K562 (cell line): Measurements from ENCODE around the gene TSPAN15. TPM values are rescaled to one million over a fixed set of nuclear protein-coding genes. Genes with fewer than 3 reads are reported as not detected.

ENCODE experiments used
- ATAC-seq: fragments of 200-7000 bp; cut with Tn5 transposase; 3 replicates; pipeline ENCODE4 v1.9.1; 2020; ENCODE audit warnings: moderate library complexity
- BruUV-seq: library from RNA; stranded (reverse); fragments of 400-500 nt; replicated peaks from 2 replicates; lab custom pipeline; 2021; lab: Mats Ljungman, UMichigan
- CTCF ChIA-PET: fragments of 300-600 bp; formaldehyde crosslinking; extraction: SDS; loops from one replicate; lab custom pipeline; 2021; ENCODE audit warnings: low intra/inter-chr PET ratio; lab: Yijun Ruan, JAX
- POLR2A ChIA-PET: fragments of 300-600, 350-650 bp; sonication (Branson Sonifier 250); formaldehyde crosslinking; extraction: SDS; loops from one replicate; lab custom pipeline; 2021; ENCODE audit warnings: antibody characterized with exemption, inconsistent platforms; lab: Yijun Ruan, JAX
- DNase-seq, 4 experiments: peaks; one replicate each; pipeline versions ENCODE4 v3.0.0 to v3.0.0-alpha.2; 2011 to 2018; ENCODE audit warnings: low spot score in 3 of 4, mixed read lengths in 3 of 4; ENCODE audit errors: extremely low read depth in 1 of 4
- FAIRE-seq: peaks from 2 replicates; lab custom pipeline; 2011; peaks lifted over from hg19 to GRCh38; lab: Jason Lieb, UNC
- H2AFZ ChIP-seq: 2 replicates; pipeline ENCODE4 v1.6.0; 2011; ENCODE audit warnings: low read depth, low read length, control low read depth, inconsistent platforms
- H3K27ac ChIP-seq: fragments of 200-600 bp; 3 replicates; pipeline ENCODE4 v1.8.0; 2011; ENCODE audit warnings: low read depth, mild to moderate bottlenecking, control low read depth, inconsistent platforms, low read length, moderate library complexity, mixed read lengths; ENCODE audit errors: extremely low read depth
- H3K27me3 ChIP-seq, 2 experiments: fragments of 300-600 bp in 1 of 2; 2 replicates in 1 of 2; 3 replicates in 1 of 2; pipeline versions ENCODE4 v1.6.0 to v1.8.0; 2011; ENCODE audit warnings: inconsistent platforms in 2 of 2, low read length in 2 of 2, mild to moderate bottlenecking in 1 of 2, mixed read lengths in 1 of 2, moderate library complexity in 1 of 2; ENCODE audit not compliant: control insufficient read depth in 2 of 2, insufficient read depth in 2 of 2
- H3K36me3 ChIP-seq: fragments of 300-600 bp; 3 replicates; pipeline ENCODE4 v1.8.0; 2011; ENCODE audit warnings: mild to moderate bottlenecking, low read length, inconsistent platforms; ENCODE audit not compliant: control insufficient read depth, insufficient read depth
- H3K4me1 ChIP-seq, 2 experiments: fragments of 200-600 bp in 1 of 2; replicated peaks in 1 of 2; 2 replicates in 1 of 2; 3 replicates in 1 of 2; pipeline versions ENCODE4 v1.5.1 to v1.8.0; 2011; ENCODE audit warnings: inconsistent platforms in 2 of 2, low read length in 2 of 2, mild to moderate bottlenecking in 1 of 2, mixed read lengths in 1 of 2, moderate library complexity in 1 of 2; ENCODE audit not compliant: control insufficient read depth in 2 of 2, insufficient read depth in 2 of 2
- H3K4me2 ChIP-seq: 2 replicates; pipeline ENCODE4 v1.6.1; 2011; ENCODE audit warnings: low read length, control low read depth, inconsistent platforms, mixed read lengths; ENCODE audit not compliant: insufficient read depth
- H3K4me3 ChIP-seq: fragments of 200-600 bp; sonication (generic), shearing (Covaris generic); 2 replicates; pipeline ENCODE4 v1.5.1; 2016; ENCODE audit warnings: control low read depth, inconsistent platforms
- H3K79me2 ChIP-seq: fragments of 200-600 bp; 3 replicates; pipeline ENCODE4 v1.8.0; 2011; ENCODE audit warnings: low read length, inconsistent platforms; ENCODE audit not compliant: control insufficient read depth, insufficient read depth
- H3K9ac ChIP-seq, 2 experiments: 2 replicates each; pipeline versions ENCODE4 v1.6.0 to v1.6.1; 2011; ENCODE audit warnings: low read depth in 2 of 2, low read length in 2 of 2, control low read depth in 1 of 2, inconsistent platforms in 1 of 2, mild to moderate bottlenecking in 1 of 2, mixed read lengths in 1 of 2; ENCODE audit not compliant: insufficient read depth in 1 of 2
- H3K9me1 ChIP-seq: one replicate; pipeline ENCODE4 v1.6.0; 2011; ENCODE audit warnings: inconsistent platforms, mild to moderate bottlenecking, low read length, moderate library complexity; ENCODE audit not compliant: control insufficient read depth, insufficient read depth
- H3K9me3 ChIP-seq: replicated peaks from 2 replicates; pipeline ENCODE4 v1.5.1; 2011; ENCODE audit warnings: low read depth, low read length, inconsistent platforms; ENCODE audit not compliant: control insufficient read depth, insufficient read depth
- H4K20me1 ChIP-seq: replicated peaks from 2 replicates; pipeline ENCODE4 v1.6.1; 2011; ENCODE audit warnings: low read length, inconsistent platforms, mixed read lengths; ENCODE audit not compliant: control insufficient read depth, insufficient read depth
- ARID1B ChIP-seq: fragments of 450-650 bp; IDR thresholded peaks from 2 replicates; pipeline ENCODE4 v1.6.1; 2016; ENCODE audit warnings: antibody characterized with exemption, mild to moderate bottlenecking, inconsistent platforms
- BDP1 ChIP-seq: IDR thresholded peaks from 3 replicates; pipeline ENCODE4 v1.6.1; 2011; ENCODE audit not compliant: insufficient read length, insufficient read depth
- DMBX1 ChIP-seq: fragments of 250-450 bp; sonication (Bioruptor Pico); IDR thresholded peaks from 2 replicates; pipeline ENCODE4 v1.8.0; 2022; ENCODE audit warnings: inconsistent platforms, mild to moderate bottlenecking, moderate library complexity, borderline replicate concordance
- FOXM1 ChIP-seq, 2 experiments: fragments of 450-650 bp in 1 of 2; sonication (generic) in 1 of 2; formaldehyde crosslinking in 1 of 2; IDR thresholded peaks; 2 replicates each; pipeline versions ENCODE4 v1.6.1 to v1.9.0; 2017 to 2022; ENCODE audit warnings: low read depth in 2 of 2, mild to moderate bottlenecking in 2 of 2, missing genetic modification reagents in 1 of 2, moderate library complexity in 1 of 2
- HEY1 ChIP-seq: fragments of 250-450 bp; sonication (Bioruptor Pico); IDR thresholded peaks from 2 replicates; pipeline ENCODE4 v1.5.0; 2020; ENCODE audit warnings: mild to moderate bottlenecking, moderate library complexity, borderline replicate concordance
- MTF1 ChIP-seq: fragments of 250-450 bp; sonication (Bioruptor Pico); IDR thresholded peaks from 2 replicates; pipeline ENCODE4 v1.9.0; 2021; ENCODE audit warnings: moderate library complexity, mild to moderate bottlenecking, inconsistent platforms, borderline replicate concordance
- POLR2AphosphoS5 ChIP-seq: IDR thresholded peaks from 2 replicates; pipeline ENCODE4 v1.6.1; 2011; ENCODE audit warnings: mild to moderate bottlenecking, low read depth, low read length, moderate library complexity; ENCODE audit not compliant: control insufficient read depth, insufficient read depth
- PPARD ChIP-seq: fragments of 250-450 bp; sonication (Bioruptor Pico); IDR thresholded peaks from 2 replicates; pipeline ENCODE4 v1.8.0; 2022; ENCODE audit warnings: inconsistent platforms, mild to moderate bottlenecking, moderate library complexity
- RFX1 ChIP-seq: fragments of 450-650 bp; IDR thresholded peaks from 2 replicates; pipeline ENCODE4 v1.6.1; 2016; ENCODE audit warnings: mild to moderate bottlenecking, moderate library complexity
- SP1 ChIP-seq: sonication (generic); formaldehyde crosslinking; IDR thresholded peaks from 2 replicates; pipeline ENCODE4 v1.8.1; 2022; ENCODE audit warnings: mild to moderate bottlenecking, missing genetic modification reagents
- TAL1 ChIP-seq: fragments of 450-650 bp; IDR thresholded peaks from 2 replicates; pipeline ENCODE4 v1.6.1; 2016; ENCODE audit warnings: mild to moderate bottlenecking
- WHSC1 ChIP-seq: IDR thresholded peaks from one replicate; pipeline ENCODE4 v1.6.1; 2012; ENCODE audit warnings: low read length, control low read depth, inconsistent platforms
- ZNF124 ChIP-seq: sonication (generic); formaldehyde crosslinking; IDR thresholded peaks from 2 replicates; pipeline ENCODE4 v1.8.1; 2022; ENCODE audit warnings: missing genetic modification reagents
- ZNF133 ChIP-seq: fragments of 250-450 bp; sonication (Bioruptor Pico); IDR thresholded peaks from 2 replicates; pipeline ENCODE4 v1.4.0; 2020; ENCODE audit warnings: mild to moderate bottlenecking
- ZNF175 ChIP-seq: fragments of 200-800 bp; sonication (Bioruptor generic); IDR thresholded peaks from 2 replicates; pipeline ENCODE4 v1.6.1; 2016; ENCODE audit warnings: low read depth, mild to moderate bottlenecking, missing genetic modification characterization, missing compliant biosample characterization
- ZNF695 ChIP-seq: fragments of 450-650 bp; formaldehyde crosslinking; IDR thresholded peaks from 2 replicates; pipeline ENCODE4 v1.4.0; 2020; ENCODE audit warnings: mild to moderate bottlenecking, moderate library complexity
- WGBS: fragments of 100-300 bp; shearing (Covaris generic); methylation state at CpG from one replicate; pipeline ENCODE4 v1.1.6; 2016; ENCODE audit warnings: low coverage, mixed read lengths; ENCODE audit not compliant: insufficient coverage; ENCODE audit errors: missing lambda C conversion rate; 5-methylcytosine and 5-hydroxymethylcytosine counted together
- in situ Hi-C: fragments of 300-500 bp; cut with MboI; formaldehyde crosslinking; loops from 4 replicates; pipeline ENCODE4 v1.15.0; 2018; ENCODE audit warnings: inconsistent platforms, mixed read lengths
- intact Hi-C: fragments of 100-400 bp; cut with micrococcal nuclease; formaldehyde crosslinking; loops from 2 replicates; pipeline ENCODE4 v1.14.2; 2022
- polyA plus RNA-seq, 8 experiments: library from polyadenylated mRNA; depleted of rRNA in 4 of 8; stranded (reverse) in 5 of 8; unstranded in 3 of 8; fragments of >200 nt; fragmentation: Nextera tagmentation in 2 of 8; fragmentation: Illumina TruSeq in 1 of 8; extraction: Ambion mirVana in 2 of 8; extraction: Trizol in 1 of 8; gene quantifications; 2 replicates each; pipeline versions ENCODE4 v1.2.1 to v1.2.3, GENCODE V29; 2011 to 2014; ENCODE audit warnings: inconsistent platforms in 1 of 8, missing spikeins in 1 of 8
- total RNA-seq, 7 experiments: library from RNA; depleted of rRNA in 6 of 7; stranded (reverse); fragments of >200 nt in 6 of 7; fragmentation: Illumina TruSeq in 2 of 7; extraction: Trizol in 2 of 7; gene quantifications; 2 replicates each; pipeline versions ENCODE4 v1.2.1 to v1.2.3, GENCODE V29; 2011 to 2021; ENCODE audit warnings: low replicate concordance in 1 of 7
- TF ChIP-seq, protein P1 (sequence below): fragments of 450-650 bp; IDR thresholded peaks from 2 replicates; pipeline ENCODE4 v1.6.1; 2018; ENCODE audit not compliant: partially characterized antibody
- TF ChIP-seq, protein P2 (sequence below): IDR thresholded peaks from 2 replicates; pipeline ENCODE4 v1.6.1; 2011; ENCODE audit not compliant: insufficient read length; ENCODE audit errors: extremely low read depth
- TF ChIP-seq, protein P3 (sequence below): fragments of 450-650 bp; formaldehyde crosslinking; IDR thresholded peaks from 2 replicates; pipeline ENCODE4 v1.4.0; 2022; ENCODE audit warnings: mild to moderate bottlenecking, moderate library complexity

The TSPAN15 gene
- total and polyA plus RNA-seq, 9 of the 15 experiments (the other 6 are each of a cell fraction or from before 2014, with no cell fraction given) = 0.33 to 1.0 (median 0.45) TPM; not detected in 2

DNA sequence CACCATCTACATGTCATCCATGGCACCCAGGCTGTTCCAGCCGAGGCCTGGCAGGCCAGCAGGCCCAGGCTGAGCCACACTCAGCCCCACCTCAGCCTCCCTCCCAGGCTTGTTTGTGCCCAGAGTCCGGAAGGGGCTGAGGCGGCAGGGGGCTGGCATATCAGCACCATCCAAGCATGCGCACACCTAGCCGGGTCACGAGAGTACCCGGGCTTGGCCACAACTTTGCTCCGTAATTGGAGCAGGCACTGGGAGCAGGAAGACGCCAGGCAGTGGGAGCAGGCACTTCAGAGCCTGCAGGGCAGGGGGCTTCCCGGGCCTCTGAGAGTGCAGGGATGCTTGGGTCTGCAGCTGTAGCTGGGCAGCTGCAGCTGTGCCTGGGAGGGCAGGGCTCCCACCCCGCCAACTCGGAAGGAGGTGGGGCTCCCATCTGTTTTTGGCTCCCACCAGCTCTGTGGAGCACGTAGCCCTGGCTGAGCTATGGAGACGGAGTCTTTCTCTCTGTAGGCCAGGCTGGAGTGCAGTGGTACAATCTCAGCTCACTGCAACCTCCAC, 15.2 kb upstream of the TSPAN15 start:
- H2AFZ ChIP-seq = no peak overlapping the region
- ChIA-PET POLR2A (no interaction called here), CTCF (interaction anchor here (0.7 kb wide), 1 partner anchor 9 kb away, joined by 5 read pairs; no protein-coding TSS in a partner anchor)
- DNase-seq (no peak), FAIRE-seq (no peak), ATAC-seq (no peak)
- intact Hi-C loops = no loop called here
- no peak overlapping the region for H3K27ac ChIP-seq
- no peaks in the 10 kb centered on the region for H3K36me3 ChIP-seq
- no peak overlapping the region for H3K9ac ChIP-seq
- no peaks in the 10 kb centered on the region for H3K79me2 ChIP-seq
- H4K20me1 ChIP-seq = no peaks in the 10 kb centered on the region; the same call in 1 of the 2 replicates
- H3K9me1 ChIP-seq = no peaks in the 10 kb centered on the region
- peaks cover 28 to 51% of the 10 kb centered on the region in 2 experiments for H3K27me3 ChIP-seq
- no peaks in the 10 kb centered on the region for H3K9me3 ChIP-seq
- no peak overlapping the region for H3K4me2 ChIP-seq
- 3% methylated on average over 14 of the region's 14 CpGs for WGBS
- BruUV-seq = no TSS peak
- TF ChIP-seq RFX1 = no peak
- TF ChIP-seq TAL1 = no peak
- no peak for TF ChIP-seq FOXM1 (IDR thresholded peaks at IDR 0.05; ENCODE audit: low read depth)
- TF ChIP-seq FOXM1 (CRISPR knock-in tag; IDR thresholded peaks at IDR 0.05; ENCODE audit: low read depth) = no peak
- no peak for TF ChIP-seq PPARD (CRISPR knock-in tag)
- TF ChIP-seq, protein P1, sequence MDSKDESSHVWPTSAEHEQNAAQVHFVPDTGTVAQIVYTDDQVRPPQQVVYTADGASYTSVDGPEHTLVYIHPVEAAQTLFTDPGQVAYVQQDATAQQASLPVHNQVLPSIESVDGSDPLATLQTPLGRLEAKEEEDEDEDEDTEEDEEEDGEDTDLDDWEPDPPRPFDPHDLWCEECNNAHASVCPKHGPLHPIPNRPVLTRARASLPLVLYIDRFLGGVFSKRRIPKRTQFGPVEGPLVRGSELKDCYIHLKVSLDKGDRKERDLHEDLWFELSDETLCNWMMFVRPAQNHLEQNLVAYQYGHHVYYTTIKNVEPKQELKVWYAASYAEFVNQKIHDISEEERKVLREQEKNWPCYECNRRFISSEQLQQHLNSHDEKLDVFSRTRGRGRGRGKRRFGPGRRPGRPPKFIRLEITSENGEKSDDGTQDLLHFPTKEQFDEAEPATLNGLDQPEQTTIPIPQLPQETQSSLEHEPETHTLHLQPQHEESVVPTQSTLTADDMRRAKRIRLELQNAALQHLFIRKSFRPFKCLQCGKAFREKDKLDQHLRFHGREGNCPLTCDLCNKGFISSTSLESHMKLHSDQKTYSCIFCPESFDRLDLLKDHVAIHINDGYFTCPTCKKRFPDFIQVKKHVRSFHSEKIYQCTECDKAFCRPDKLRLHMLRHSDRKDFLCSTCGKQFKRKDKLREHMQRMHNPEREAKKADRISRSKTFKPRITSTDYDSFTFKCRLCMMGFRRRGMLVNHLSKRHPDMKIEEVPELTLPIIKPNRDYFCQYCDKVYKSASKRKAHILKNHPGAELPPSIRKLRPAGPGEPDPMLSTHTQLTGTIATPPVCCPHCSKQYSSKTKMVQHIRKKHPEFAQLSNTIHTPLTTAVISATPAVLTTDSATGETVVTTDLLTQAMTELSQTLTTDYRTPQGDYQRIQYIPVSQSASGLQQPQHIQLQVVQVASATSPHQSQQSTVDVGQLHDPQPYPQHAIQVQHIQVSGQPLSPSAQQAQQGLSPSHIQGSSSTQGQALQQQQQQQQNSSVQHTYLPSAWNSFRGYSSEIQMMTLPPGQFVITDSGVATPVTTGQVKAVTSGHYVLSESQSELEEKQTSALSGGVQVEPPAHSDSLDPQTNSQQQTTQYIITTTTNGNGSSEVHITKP = no peak
- no peak for TF ChIP-seq BDP1
- no peak for TF ChIP-seq DMBX1
- no peak for TF ChIP-seq HEY1 (CRISPR knock-in tag)
- TF ChIP-seq ZNF124 (CRISPR knock-in tag) = no peak
- no peak for TF ChIP-seq POLR2AphosphoS5
- TF ChIP-seq, protein P2, sequence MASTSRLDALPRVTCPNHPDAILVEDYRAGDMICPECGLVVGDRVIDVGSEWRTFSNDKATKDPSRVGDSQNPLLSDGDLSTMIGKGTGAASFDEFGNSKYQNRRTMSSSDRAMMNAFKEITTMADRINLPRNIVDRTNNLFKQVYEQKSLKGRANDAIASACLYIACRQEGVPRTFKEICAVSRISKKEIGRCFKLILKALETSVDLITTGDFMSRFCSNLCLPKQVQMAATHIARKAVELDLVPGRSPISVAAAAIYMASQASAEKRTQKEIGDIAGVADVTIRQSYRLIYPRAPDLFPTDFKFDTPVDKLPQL = no peak
- no peak for TF ChIP-seq ZNF695 (CRISPR knock-in tag)
- no peak for TF ChIP-seq MTF1
- no peak for TF ChIP-seq ARID1B
- no peak for TF ChIP-seq ZNF133 (CRISPR knock-in tag)
- no peak for TF ChIP-seq WHSC1
- no peak for TF ChIP-seq ZNF175 (CRISPR knock-in tag)
- TF ChIP-seq, protein P3, sequence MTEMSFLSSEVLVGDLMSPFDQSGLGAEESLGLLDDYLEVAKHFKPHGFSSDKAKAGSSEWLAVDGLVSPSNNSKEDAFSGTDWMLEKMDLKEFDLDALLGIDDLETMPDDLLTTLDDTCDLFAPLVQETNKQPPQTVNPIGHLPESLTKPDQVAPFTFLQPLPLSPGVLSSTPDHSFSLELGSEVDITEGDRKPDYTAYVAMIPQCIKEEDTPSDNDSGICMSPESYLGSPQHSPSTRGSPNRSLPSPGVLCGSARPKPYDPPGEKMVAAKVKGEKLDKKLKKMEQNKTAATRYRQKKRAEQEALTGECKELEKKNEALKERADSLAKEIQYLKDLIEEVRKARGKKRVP = no peak
- TF ChIP-seq SP1 = no peak
- peaks cover 0 to 10% of the 10 kb centered on the region in 2 experiments; a peak in 2 of 5 replicates for H3K4me1 ChIP-seq
- in situ Hi-C loops = no loop called here
- H3K4me3 ChIP-seq = no peak overlapping the region
